Glutamatergic neuron (in vitro differentiated cells): ENCODE data around the gene GNL1. TPM values are rescaled to one million over a fixed set of nuclear protein-coding genes. Genes with fewer than 3 reads are reported as not detected.
"Not testable (repeated sequence)": the region's sequence is repeated elsewhere in the genome, so short reads cannot be mapped to it uniquely, and the experiment has no call there.

Source experiments
- DNase-seq: peaks from one replicate; pipeline ENCODE4 v3.0.0; 2022
- H3K27ac Mint-ChIP-seq: one replicate; pipeline ENCODE4 v1.8.0; 2020; ENCODE audit warnings: mild to moderate bottlenecking, mixed read lengths, inconsistent platforms; ENCODE audit not compliant: unreplicated experiment
- H3K27me3 Mint-ChIP-seq: one replicate; pipeline ENCODE4 v1.8.0; 2020; ENCODE audit warnings: mild to moderate bottlenecking, moderate library complexity, mixed read lengths, inconsistent platforms; ENCODE audit not compliant: unreplicated experiment
- H3K36me3 Mint-ChIP-seq: one replicate; pipeline ENCODE4 v1.8.0; 2020; ENCODE audit warnings: mild to moderate bottlenecking, mixed read lengths, inconsistent platforms; ENCODE audit not compliant: unreplicated experiment
- H3K4me1 Mint-ChIP-seq: one replicate; pipeline ENCODE4 v1.8.0; 2020; ENCODE audit warnings: mild to moderate bottlenecking, low read depth, mixed read lengths, inconsistent platforms; ENCODE audit not compliant: unreplicated experiment
- H3K4me3 Mint-ChIP-seq: one replicate; pipeline ENCODE4 v1.8.0; 2020; ENCODE audit warnings: mild to moderate bottlenecking, mixed read lengths, inconsistent platforms; ENCODE audit not compliant: unreplicated experiment
- H3K9me3 Mint-ChIP-seq: one replicate; pipeline ENCODE4 v1.8.0; 2020; ENCODE audit warnings: mild to moderate bottlenecking, moderate library complexity, mixed read lengths, inconsistent platforms; ENCODE audit not compliant: unreplicated experiment
- total RNA-seq: library from RNA; stranded (reverse); fragmentation: NEBNext Ultra II Directional; extraction: Animal tissue kit (Norgen Biotek cat#: 25700); gene quantifications from one replicate; pipeline ENCODE4 v1.2.1, GENCODE V29; 2021; ENCODE audit not compliant: unreplicated experiment
- TF ChIP-seq, protein P1 (sequence below): fragments of 200-600 bp; sonication (generic); IDR thresholded peaks from one replicate; pipeline ENCODE4 v1.5.0; 2021; ENCODE audit not compliant: partially characterized antibody, unreplicated experiment

Gene GNL1
- total RNA-seq, 1 donor from 2014 or later = 42.1 TPM

GRCh38 chr6:30533460-30534294, 22.6 kb downstream of the GNL1 start:
- Mint-ChIP-seq H3K36me3 (no peaks in the 10 kb centered on the region), H3K9me3 (no peaks in the 10 kb centered on the region), H3K4me1 (no peaks in the 10 kb centered on the region), H3K27ac (no peak overlapping the region), H3K4me3 (no peak overlapping the region), H3K27me3 (peaks cover 2% of the 10 kb centered on the region)
- TF ChIP-seq, protein P1, sequence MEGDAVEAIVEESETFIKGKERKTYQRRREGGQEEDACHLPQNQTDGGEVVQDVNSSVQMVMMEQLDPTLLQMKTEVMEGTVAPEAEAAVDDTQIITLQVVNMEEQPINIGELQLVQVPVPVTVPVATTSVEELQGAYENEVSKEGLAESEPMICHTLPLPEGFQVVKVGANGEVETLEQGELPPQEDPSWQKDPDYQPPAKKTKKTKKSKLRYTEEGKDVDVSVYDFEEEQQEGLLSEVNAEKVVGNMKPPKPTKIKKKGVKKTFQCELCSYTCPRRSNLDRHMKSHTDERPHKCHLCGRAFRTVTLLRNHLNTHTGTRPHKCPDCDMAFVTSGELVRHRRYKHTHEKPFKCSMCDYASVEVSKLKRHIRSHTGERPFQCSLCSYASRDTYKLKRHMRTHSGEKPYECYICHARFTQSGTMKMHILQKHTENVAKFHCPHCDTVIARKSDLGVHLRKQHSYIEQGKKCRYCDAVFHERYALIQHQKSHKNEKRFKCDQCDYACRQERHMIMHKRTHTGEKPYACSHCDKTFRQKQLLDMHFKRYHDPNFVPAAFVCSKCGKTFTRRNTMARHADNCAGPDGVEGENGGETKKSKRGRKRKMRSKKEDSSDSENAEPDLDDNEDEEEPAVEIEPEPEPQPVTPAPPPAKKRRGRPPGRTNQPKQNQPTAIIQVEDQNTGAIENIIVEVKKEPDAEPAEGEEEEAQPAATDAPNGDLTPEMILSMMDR = no peak
- DNase-seq = no peak

DNA sequence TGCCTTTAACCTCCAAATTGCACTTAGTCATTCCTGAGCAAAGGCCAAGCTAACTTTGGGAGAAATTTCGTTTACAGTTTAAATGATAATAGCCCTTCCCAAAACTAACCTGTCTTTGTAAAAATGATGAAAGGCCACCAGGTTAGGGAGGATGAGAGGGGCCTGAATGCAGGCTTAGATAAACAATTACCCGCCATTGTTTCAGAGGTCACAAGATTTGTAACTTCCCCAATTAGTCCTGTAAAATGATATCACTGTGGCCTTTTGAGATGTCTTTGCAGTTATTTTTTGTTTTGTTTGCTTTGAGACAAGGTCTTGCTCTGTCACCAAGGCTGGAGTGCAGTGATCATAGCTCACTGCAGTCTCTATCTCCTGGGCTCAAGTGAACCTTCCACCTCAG, 26.3 kb downstream of the GNL1 start:
- H3K4me1 Mint-ChIP-seq = peaks cover 6% of the 10 kb centered on the region
- peaks cover 5% of the 10 kb centered on the region for H3K27me3 Mint-ChIP-seq
- H3K36me3 Mint-ChIP-seq = peaks cover 5% of the 10 kb centered on the region
- TF ChIP-seq, protein P1 = no peak
- no peak overlapping the region for H3K4me3 Mint-ChIP-seq
- DNase-seq = no peak
- no peak overlapping the region for H3K27ac Mint-ChIP-seq
- peaks cover 3% of the 10 kb centered on the region for H3K9me3 Mint-ChIP-seq

GRCh38 chr6:30529349-30529875, 26.9 kb downstream of the GNL1 start:
- H3K4me1 Mint-ChIP-seq, H3K27ac Mint-ChIP-seq, H3K36me3 Mint-ChIP-seq, H3K4me3 Mint-ChIP-seq, DNase-seq, H3K9me3 Mint-ChIP-seq, H3K27me3 Mint-ChIP-seq: not testable (repeated sequence)

DNA sequence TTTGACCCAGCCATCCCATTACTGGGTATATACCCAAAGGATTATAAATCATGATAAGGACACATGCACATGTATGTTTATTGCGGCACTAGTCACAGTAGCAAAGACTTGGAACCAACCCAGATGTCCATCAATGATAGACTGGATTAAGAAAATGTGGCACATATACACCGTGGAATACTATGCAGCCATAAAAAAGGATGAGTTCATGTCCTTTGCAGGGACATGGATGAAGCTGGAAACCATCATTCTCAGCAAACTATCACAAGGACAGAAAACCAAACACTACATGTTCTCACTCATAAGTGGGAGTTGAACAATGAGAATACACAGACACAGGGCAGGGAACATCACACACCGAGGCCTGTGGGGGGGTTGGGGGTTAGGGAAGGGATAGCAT, 29.8 kb downstream of the GNL1 start:
- not testable (repeated sequence) for H3K27me3 Mint-ChIP-seq, H3K27ac Mint-ChIP-seq, H3K4me3 Mint-ChIP-seq, H3K9me3 Mint-ChIP-seq, H3K36me3 Mint-ChIP-seq, DNase-seq, H3K4me1 Mint-ChIP-seq

GRCh38 chr6:30521952-30522351, 34.3 kb downstream of the GNL1 start:
- not testable (repeated sequence) for H3K27ac Mint-ChIP-seq, H3K4me1 Mint-ChIP-seq, H3K27me3 Mint-ChIP-seq, H3K9me3 Mint-ChIP-seq, H3K36me3 Mint-ChIP-seq, H3K4me3 Mint-ChIP-seq, DNase-seq

GRCh38 chr6:30521082-30521481, 35.2 kb downstream of the GNL1 start:
- H3K36me3 Mint-ChIP-seq, H3K27ac Mint-ChIP-seq, H3K4me3 Mint-ChIP-seq, H3K9me3 Mint-ChIP-seq, DNase-seq, H3K4me1 Mint-ChIP-seq, H3K27me3 Mint-ChIP-seq: not testable (repeated sequence)

DNA sequence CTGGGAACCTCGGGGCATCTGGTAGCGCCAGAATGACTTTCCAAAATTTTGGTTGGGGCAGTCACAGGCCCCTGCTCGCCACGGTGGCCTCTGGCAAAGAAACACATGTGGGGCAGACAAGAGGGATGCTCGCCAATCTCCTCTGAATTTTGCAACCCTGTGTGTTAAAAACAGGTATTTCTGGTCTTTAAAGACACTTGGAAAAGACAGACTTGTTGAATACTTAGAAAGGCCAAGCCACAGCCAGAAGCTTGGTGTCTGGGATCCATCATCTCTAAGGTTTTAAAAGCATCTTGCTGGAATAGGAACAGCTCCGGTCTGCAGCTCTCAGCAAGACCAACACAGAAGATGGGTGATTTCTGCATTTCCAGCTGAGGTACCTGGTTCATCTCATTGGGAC, 35.8 kb downstream of the GNL1 start:
- H3K4me1 Mint-ChIP-seq = no peaks in the 10 kb centered on the region
- no peak for DNase-seq
- peaks cover 4% of the 10 kb centered on the region for H3K27me3 Mint-ChIP-seq
- TF ChIP-seq, protein P1 = no peak
- H3K9me3 Mint-ChIP-seq = peaks cover 3% of the 10 kb centered on the region
- H3K27ac Mint-ChIP-seq = no peak overlapping the region
- H3K4me3 Mint-ChIP-seq = no peak overlapping the region
- H3K36me3 Mint-ChIP-seq = no peaks in the 10 kb centered on the region

GRCh38 chr6:30518505-30519145, 37.7 kb downstream of the GNL1 start:
- H3K36me3 Mint-ChIP-seq, H3K27ac Mint-ChIP-seq, H3K4me3 Mint-ChIP-seq, H3K27me3 Mint-ChIP-seq, DNase-seq, H3K9me3 Mint-ChIP-seq, H3K4me1 Mint-ChIP-seq: not testable (repeated sequence)

- not testable (repeated sequence) for H3K4me3 Mint-ChIP-seq, H3K4me1 Mint-ChIP-seq, H3K27me3 Mint-ChIP-seq, DNase-seq, H3K36me3 Mint-ChIP-seq, H3K27ac Mint-ChIP-seq, H3K9me3 Mint-ChIP-seq
Measured at GRCh38 chr6:30517767-30518504, 38.4 kb downstream of the GNL1 start.
